Muscle of leg (tissue), 11 donors: ENCODE results near the gene SLC22A5. TPM values are rescaled to one million over a fixed set of nuclear protein-coding genes. Genes with fewer than 3 reads are reported as not detected.

ENCODE experiments used
- DNase-seq: peaks from one replicate; pipeline ENCODE4 v3.0.0; 2013
- H3K27ac ChIP-seq: one replicate; pipeline ENCODE4 v1.5.1; 2013; ENCODE audit warnings: mild to moderate bottlenecking, low read length, control low read depth
- H3K27me3 ChIP-seq: one replicate; pipeline ENCODE4 v1.6.1; 2013; ENCODE audit warnings: low read length; ENCODE audit not compliant: control insufficient read depth, insufficient read depth
- H3K36me3 ChIP-seq: one replicate; pipeline ENCODE4 v1.6.1; 2013; ENCODE audit warnings: low read length; ENCODE audit not compliant: control insufficient read depth, insufficient read depth
- H3K4me1 ChIP-seq: one replicate; pipeline ENCODE4 v1.6.1; 2013; ENCODE audit warnings: low read length; ENCODE audit not compliant: control insufficient read depth, insufficient read depth
- H3K4me3 ChIP-seq: one replicate; pipeline ENCODE4 v1.5.1; 2013; ENCODE audit warnings: low read length, control low read depth
- H3K9me3 ChIP-seq: replicated peaks from 2 replicates; pipeline ENCODE4 v1.6.1; 2013; ENCODE audit warnings: low read depth, low read length; ENCODE audit not compliant: control insufficient read depth
- WGBS: methylation state at CpG from one replicate; pipeline ENCODE4 v1.1.5; 2013; ENCODE audit warnings: missing lambda C conversion rate; ENCODE audit not compliant: insufficient coverage; 5-methylcytosine and 5-hydroxymethylcytosine counted together
- polyA plus RNA-seq, 8 donors: library from polyadenylated mRNA; unstranded; fragments of 120-200 nt; gene quantifications; one replicate each; pipeline versions ENCODE4 v1.2.1 to v1.2.3, GENCODE V29; 2013; ENCODE audit warnings: inconsistent platforms in 1 of 8, low replicate concordance in 1 of 8; ENCODE audit not compliant: insufficient read length in 8 of 8, insufficient read depth in 1 of 8
- total RNA-seq: library from RNA; stranded (reverse); fragments of 120-200 nt; gene quantifications from one replicate; pipeline ENCODE4 v1.2.4, GENCODE V29; 2013

The SLC22A5 gene
- total and polyA plus RNA-seq, 9 donors, result 3.7 to 8.9 (median 6.4) TPM

GRCh38 chr5:132386644-132387286 lies 17.3 kb downstream of the SLC22A5 start:
- Histone ChIP-seq H3K36me3 (peaks cover 27% of the 10 kb centered on the region), H3K27ac (peak overlapping the region; percentile 94), H3K9me3 (no peaks in the 10 kb centered on the region), H3K27me3 (no peaks in the 10 kb centered on the region), H3K4me1 (peaks cover 27% of the 10 kb centered on the region), H3K4me3 (no peak overlapping the region)
- peak; percentile 75 for DNase-seq
- 23% methylated on average over 4 of the region's 10 CpGs for WGBS

- H3K27ac ChIP-seq, result peak overlapping the region; percentile 94
- H3K4me1 ChIP-seq, result peaks cover 27% of the 10 kb centered on the region
- no peak overlapping the region for H3K4me3 ChIP-seq
- no peaks in the 10 kb centered on the region for H3K27me3 ChIP-seq
- peak; percentile 91 for DNase-seq
- no peaks in the 10 kb centered on the region for H3K9me3 ChIP-seq
- H3K36me3 ChIP-seq, result peaks cover 27% of the 10 kb centered on the region
- WGBS, result 29% methylated on average over 3 of the region's 4 CpGs
These were observed 18.2 kb downstream of the SLC22A5 start for GRCh38 chr5:132387640-132388117.

- Histone ChIP-seq H3K27me3 (no peaks in the 10 kb centered on the region), H3K4me3 (no peak overlapping the region), H3K4me1 (peaks cover 27% of the 10 kb centered on the region), H3K9me3 (no peaks in the 10 kb centered on the region), H3K27ac (peak overlapping the region; percentile 94), H3K36me3 (peaks cover 32% of the 10 kb centered on the region)
- 0% methylated on average over 2 of the region's 8 CpGs for WGBS
- DNase-seq, result peak; percentile 87
These were observed 18.9 kb downstream of the SLC22A5 start for GRCh38 chr5:132388244-132389050.

GRCh38 chr5:132389051-132389331 lies 19.5 kb downstream of the SLC22A5 start:
- H3K9me3 ChIP-seq, result no peaks in the 10 kb centered on the region
- peak overlapping the region; percentile 94 for H3K27ac ChIP-seq
- H3K4me3 ChIP-seq, result no peak overlapping the region
- peaks cover 37% of the 10 kb centered on the region for H3K36me3 ChIP-seq
- H3K27me3 ChIP-seq, result no peaks in the 10 kb centered on the region
- no peak for DNase-seq
- peaks cover 27% of the 10 kb centered on the region for H3K4me1 ChIP-seq
- no CpG with 5 or more reads among the region's 1 CpG for WGBS

GRCh38 chr5:132389585-132390286 lies 20.2 kb downstream of the SLC22A5 start:
- 91% methylated on average over 8 of the region's 10 CpGs for whole genome bisulfite sequencing
- Histone ChIP-seq H3K4me1 (peaks cover 27% of the 10 kb centered on the region), H3K4me3 (no peak overlapping the region), H3K27ac (peak overlapping the region; percentile 94), H3K9me3 (no peaks in the 10 kb centered on the region), H3K36me3 (peaks cover 37% of the 10 kb centered on the region), H3K27me3 (no peaks in the 10 kb centered on the region)
- no peak for DNase-seq

GRCh38 chr5:132391247-132391646 lies 21.7 kb downstream of the SLC22A5 start:
- DNase-seq, result no peak
- Histone ChIP-seq H3K9me3 (no peaks in the 10 kb centered on the region), H3K4me3 (no peak overlapping the region), H3K4me1 (peaks cover 21% of the 10 kb centered on the region), H3K27ac (no peak overlapping the region), H3K27me3 (no peaks in the 10 kb centered on the region), H3K36me3 (peaks cover 41% of the 10 kb centered on the region)
- 83% methylated on average over 1 of the region's 5 CpGs for WGBS

- no peaks in the 10 kb centered on the region for H3K9me3 ChIP-seq
- no peak overlapping the region for H3K4me3 ChIP-seq
- DNase-seq, result no peak
- H3K36me3 ChIP-seq, result peaks cover 45% of the 10 kb centered on the region
- no peak overlapping the region for H3K27ac ChIP-seq
- H3K4me1 ChIP-seq, result peaks cover 18% of the 10 kb centered on the region
- H3K27me3 ChIP-seq, result no peaks in the 10 kb centered on the region
These were observed 22.4 kb downstream of the SLC22A5 start for GRCh38 chr5:132391870-132392269.

- peaks cover 16% of the 10 kb centered on the region for H3K4me1 ChIP-seq
- H3K36me3 ChIP-seq, result peaks cover 45% of the 10 kb centered on the region
- no peak overlapping the region for H3K4me3 ChIP-seq
- H3K27ac ChIP-seq, result no peak overlapping the region
- H3K27me3 ChIP-seq, result no peaks in the 10 kb centered on the region
- WGBS, result 83% methylated on average over 7 of the region's 8 CpGs
- DNase-seq, result no peak
- no peaks in the 10 kb centered on the region for H3K9me3 ChIP-seq
These were observed 22.9 kb downstream of the SLC22A5 start for GRCh38 chr5:132392411-132392810.

- Histone ChIP-seq H3K27me3 (no peaks in the 10 kb centered on the region), H3K4me1 (peaks cover 9% of the 10 kb centered on the region), H3K9me3 (no peaks in the 10 kb centered on the region), H3K4me3 (no peak overlapping the region), H3K36me3 (peaks cover 45% of the 10 kb centered on the region), H3K27ac (no peak overlapping the region)
- no peak for DNase-seq
- no CpG with 5 or more reads among the region's 6 CpGs for WGBS
These were observed 23.7 kb downstream of the SLC22A5 start for GRCh38 chr5:132392978-132393825.
